Body of pancreas (tissue), 4 donors: ENCODE measurements around the gene MAP1S. TPM values are rescaled to one million over a fixed set of nuclear protein-coding genes. Genes with fewer than 3 reads are reported as not detected.

Source experiments
- ATAC-seq: fragments of 150-250 bp; one replicate; pipeline ENCODE4 v1.9.1; 2016
- DNase-seq, 4 donors: peaks; one replicate each; pipeline ENCODE4 v3.0.0-alpha.2; 2019
- H3K27ac ChIP-seq, 4 donors: fragments of 200-600 bp; sonication (generic); 1 replicate in 3 of 4; 2 replicates in 1 of 4; pipeline versions ENCODE4 v1.5.1 to v1.6.1; 2016 to 2019; ENCODE audit warnings: mild to moderate bottlenecking in 1 of 4, mixed read lengths in 1 of 4, moderate library complexity in 1 of 4
- H3K27me3 ChIP-seq, 2 donors: fragments of 200-600 bp; sonication (generic); one replicate each; pipeline ENCODE4 v1.6.0; 2016; ENCODE audit warnings: mild to moderate bottlenecking in 1 of 2
- H3K36me3 ChIP-seq, 2 donors: fragments of 200-600 bp; sonication (generic); replicated peaks in 1 of 2; 2 replicates each; pipeline ENCODE4 v1.5.1; 2016; ENCODE audit warnings: low read depth in 2 of 2; ENCODE audit not compliant: insufficient read depth in 1 of 2
- H3K4me1 ChIP-seq: fragments of 200-600 bp; sonication (generic); one replicate; pipeline ENCODE4 v1.6.0; 2016
- H3K4me3 ChIP-seq, 2 donors: fragments of 200-600 bp; sonication (generic); 1 replicate in 1 of 2; 2 replicates in 1 of 2; pipeline ENCODE4 v1.5.1; 2016 to 2019
- H3K9me3 ChIP-seq, 3 donors: fragments of 200-600 bp; sonication (generic); 1 replicate in 2 of 3; 2 replicates in 1 of 3; pipeline ENCODE4 v1.5.1; 2016
- POLR2A ChIP-seq, 3 donors: fragments of 450-650 bp; IDR thresholded peaks; one replicate each; pipeline ENCODE4 v1.6.1; 2016; ENCODE audit warnings: antibody characterized with exemption in 3 of 3, mild to moderate bottlenecking in 2 of 3
- WGBS, 2 donors: methylation state at CpG; one replicate each; pipeline ENCODE4 v1.1.5; 2017; 5-methylcytosine and 5-hydroxymethylcytosine counted together
- intact Hi-C: fragments of 100-400 bp; cut with DNase I; formaldehyde crosslinking; loops from one replicate; pipeline ENCODE4 v1.15.1; 2023
- total RNA-seq, 2 donors: library from RNA; depleted of rRNA; stranded (reverse); fragments of >200 nt; gene quantifications; one replicate each; pipeline ENCODE4 v1.1.0, GENCODE V29; 2016
- TF ChIP-seq, protein P1 (sequence below), 7 experiments: fragments of 450-650 bp in 4 of 7; fragments of 200-600 bp in 3 of 7; sonication (generic) in 3 of 7; IDR thresholded peaks; one replicate each; pipeline ENCODE4 v1.5.1; 2016 to 2019; ENCODE audit warnings: antibody characterized with exemption in 7 of 7

The MAP1S gene
- total RNA-seq, 2 donors from 2014 or later = 37.1 to 53.4 TPM

DNA sequence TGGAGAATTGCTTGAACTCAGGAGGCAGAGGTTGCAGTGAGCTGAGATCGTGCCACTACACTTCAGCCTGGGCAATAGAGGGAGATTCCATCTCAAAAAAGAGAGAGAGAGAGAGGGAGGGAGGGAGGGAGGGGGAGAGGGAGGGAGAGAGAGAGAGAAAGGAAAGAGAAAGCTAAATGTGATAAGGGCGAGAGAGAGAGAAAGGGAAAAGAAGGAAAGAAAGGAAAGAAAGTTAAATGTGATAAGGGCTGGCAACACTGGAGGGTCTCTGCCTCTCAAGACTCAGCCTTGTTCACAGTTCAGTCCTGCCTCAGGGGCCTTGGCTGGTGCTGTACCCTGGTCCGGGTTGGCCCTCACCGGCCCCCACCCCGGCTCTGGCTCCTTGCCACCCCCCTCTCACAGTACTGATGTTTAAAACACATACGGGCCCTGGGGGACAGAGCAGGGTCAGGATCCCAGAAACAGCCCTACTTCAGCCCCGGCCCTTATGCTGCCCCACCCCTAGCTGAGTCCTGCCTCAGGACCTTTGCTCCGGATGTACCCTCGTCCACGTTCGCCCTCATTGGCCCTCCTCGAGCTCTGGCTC is 3.5 kb downstream of the MAP1S start:
- no peak for ATAC-seq
- no peak for DNase-seq
- Histone ChIP-seq H3K4me3 (no peak overlapping the region), H3K36me3 (peaks cover 6 to 12% of the 10 kb centered on the region in 2 donors), H3K9me3 (no peaks in the 10 kb centered on the region), H3K27me3 (no peaks in the 10 kb centered on the region), H3K4me1 (peaks cover 26% of the 10 kb centered on the region), H3K27ac (no peak overlapping the region)
- WGBS, 2 donors = 90% methylated on average over 12 of the region's 12 CpGs
- TF ChIP-seq POLR2A (IDR thresholded peaks at IDR 0.05) = no peak
- TF ChIP-seq, protein P1, sequence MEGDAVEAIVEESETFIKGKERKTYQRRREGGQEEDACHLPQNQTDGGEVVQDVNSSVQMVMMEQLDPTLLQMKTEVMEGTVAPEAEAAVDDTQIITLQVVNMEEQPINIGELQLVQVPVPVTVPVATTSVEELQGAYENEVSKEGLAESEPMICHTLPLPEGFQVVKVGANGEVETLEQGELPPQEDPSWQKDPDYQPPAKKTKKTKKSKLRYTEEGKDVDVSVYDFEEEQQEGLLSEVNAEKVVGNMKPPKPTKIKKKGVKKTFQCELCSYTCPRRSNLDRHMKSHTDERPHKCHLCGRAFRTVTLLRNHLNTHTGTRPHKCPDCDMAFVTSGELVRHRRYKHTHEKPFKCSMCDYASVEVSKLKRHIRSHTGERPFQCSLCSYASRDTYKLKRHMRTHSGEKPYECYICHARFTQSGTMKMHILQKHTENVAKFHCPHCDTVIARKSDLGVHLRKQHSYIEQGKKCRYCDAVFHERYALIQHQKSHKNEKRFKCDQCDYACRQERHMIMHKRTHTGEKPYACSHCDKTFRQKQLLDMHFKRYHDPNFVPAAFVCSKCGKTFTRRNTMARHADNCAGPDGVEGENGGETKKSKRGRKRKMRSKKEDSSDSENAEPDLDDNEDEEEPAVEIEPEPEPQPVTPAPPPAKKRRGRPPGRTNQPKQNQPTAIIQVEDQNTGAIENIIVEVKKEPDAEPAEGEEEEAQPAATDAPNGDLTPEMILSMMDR (IDR thresholded peaks at IDR 0.05) = no peak
- intact Hi-C loops = no loop called here

DNA sequence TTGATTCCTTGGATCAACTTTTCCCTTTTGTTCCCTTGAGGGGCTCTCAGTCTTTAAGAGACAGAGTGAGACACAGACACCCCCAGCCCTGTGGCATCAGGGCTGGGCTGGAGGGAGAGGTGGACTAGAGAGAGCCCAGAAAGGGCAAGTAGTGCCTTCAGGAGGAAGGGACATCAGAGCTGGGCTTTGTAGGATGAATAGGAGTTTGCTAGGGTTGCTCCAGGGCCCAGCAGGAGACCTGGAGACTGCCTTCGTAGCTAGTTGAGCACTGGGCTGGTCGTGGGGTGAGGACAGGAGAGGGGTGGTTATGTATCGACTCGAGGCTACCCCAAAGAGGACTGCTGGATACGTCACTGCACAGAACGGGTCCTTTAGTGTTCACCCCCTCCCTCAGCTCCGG is 5.4 kb downstream of the MAP1S start:
- Histone ChIP-seq H3K4me3 (no peak overlapping the region), H3K27me3 (no peaks in the 10 kb centered on the region), H3K4me1 (peaks cover 19% of the 10 kb centered on the region), H3K36me3 (peaks cover 6 to 12% of the 10 kb centered on the region in 2 donors), H3K9me3 (no peaks in the 10 kb centered on the region), H3K27ac (no peak overlapping the region)
- intact Hi-C loops = no loop called here
- TF ChIP-seq, protein P1 (IDR thresholded peaks at IDR 0.05) = no peak
- no peak for TF ChIP-seq POLR2A (IDR thresholded peaks at IDR 0.05)
- no peak for DNase-seq
- ATAC-seq = no peak
- 95 to 97% methylated on average over 6 to 7 of the region's 7 CpGs for WGBS, 2 donors

DNA sequence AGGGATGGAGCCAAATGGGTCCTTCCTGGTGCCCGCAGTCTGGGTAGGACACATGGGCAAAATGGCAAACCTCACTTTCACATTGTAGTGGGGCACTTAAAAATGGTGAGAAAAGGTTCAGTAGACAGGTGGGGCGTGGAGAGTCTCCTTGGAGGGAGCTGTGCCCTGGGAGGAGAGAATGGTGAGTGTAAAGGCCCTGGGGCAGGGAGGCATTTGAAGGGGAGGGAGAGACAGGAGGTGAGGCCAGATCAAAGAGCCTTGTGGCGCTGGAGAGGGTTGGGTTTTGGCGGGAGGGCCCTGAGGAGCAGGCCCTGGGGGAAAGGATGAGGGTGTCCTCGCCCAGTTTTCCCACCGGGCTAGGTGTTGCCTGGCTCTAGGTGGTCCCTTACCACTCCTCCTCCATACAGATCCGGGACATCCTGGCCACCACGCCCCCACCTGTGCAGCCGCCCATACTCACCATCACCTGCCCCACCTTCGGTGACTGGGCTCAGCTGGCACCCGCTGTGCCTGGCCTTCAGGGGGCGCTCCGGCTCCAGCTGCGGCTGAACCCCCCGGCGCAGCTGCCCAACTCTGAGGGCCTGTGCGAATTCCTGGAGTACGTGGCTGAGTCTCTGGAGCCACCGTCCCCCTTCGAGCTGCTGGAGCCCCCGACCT is 6.3 kb downstream of the MAP1S start:
- intact Hi-C loops = no loop called here

DNA sequence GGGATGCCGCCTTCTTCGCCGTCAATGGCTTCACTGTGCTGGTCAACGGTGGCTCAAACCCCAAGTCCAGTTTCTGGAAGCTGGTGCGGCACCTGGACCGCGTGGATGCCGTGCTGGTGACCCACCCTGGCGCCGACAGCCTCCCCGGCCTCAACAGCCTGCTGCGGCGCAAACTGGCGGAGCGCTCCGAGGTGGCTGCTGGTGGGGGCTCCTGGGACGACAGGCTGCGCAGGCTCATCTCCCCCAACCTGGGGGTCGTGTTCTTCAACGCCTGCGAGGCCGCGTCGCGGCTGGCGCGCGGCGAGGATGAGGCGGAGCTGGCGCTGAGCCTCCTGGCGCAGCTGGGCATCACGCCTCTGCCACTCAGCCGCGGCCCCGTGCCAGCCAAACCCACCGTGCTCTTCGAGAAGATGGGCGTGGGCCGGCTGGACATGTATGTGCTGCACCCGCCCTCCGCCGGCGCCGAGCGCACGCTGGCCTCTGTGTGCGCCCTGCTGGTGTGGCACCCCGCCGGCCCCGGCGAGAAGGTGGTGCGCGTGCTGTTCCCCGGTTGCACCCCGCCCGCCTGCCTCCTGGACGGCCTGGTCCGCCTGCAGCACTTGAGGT is 7.0 kb downstream of the MAP1S start:
- TF ChIP-seq POLR2A (IDR thresholded peaks at IDR 0.05) = no peak
- TF ChIP-seq, protein P1 (IDR thresholded peaks at IDR 0.05) = no peak
- WGBS, 2 donors = 95% methylated on average over 59 of the region's 59 CpGs; no CpG with 5 or more reads in 1 of the 2 donors

More for the DNA sequence above, 6.3 kb downstream of the MAP1S start:
- no peak for ATAC-seq
- peaks cover 12% of the 10 kb centered on the region for H3K4me1 ChIP-seq
- no peak overlapping the region for H3K27ac ChIP-seq
- H3K4me3 ChIP-seq = no peak overlapping the region
- DNase-seq = no peak
- H3K36me3 ChIP-seq = peaks cover 6 to 12% of the 10 kb centered on the region in 2 donors
- no peaks in the 10 kb centered on the region for H3K27me3 ChIP-seq
- TF ChIP-seq, protein P1 (IDR thresholded peaks at IDR 0.05) = no peak
- no peak for TF ChIP-seq POLR2A (IDR thresholded peaks at IDR 0.05)
- H3K9me3 ChIP-seq = no peaks in the 10 kb centered on the region
- 88 to 93% methylated on average over 10 to 11 of the region's 21 CpGs for WGBS, 2 donors

More for the DNA sequence above, 7.0 kb downstream of the MAP1S start:
- H3K36me3 ChIP-seq = peaks cover 6 to 12% of the 10 kb centered on the region in 2 donors
- no peak for ATAC-seq
- H3K4me1 ChIP-seq = peaks cover 5% of the 10 kb centered on the region
- no peaks in the 10 kb centered on the region for H3K27me3 ChIP-seq
- H3K9me3 ChIP-seq = no peaks in the 10 kb centered on the region
- no peak for DNase-seq
- H3K27ac ChIP-seq = no peak overlapping the region
- intact Hi-C loops = no loop called here
- no peak overlapping the region for H3K4me3 ChIP-seq
